ENCODE data around the gene ZNF48. TPM values are rescaled to one million over a fixed set of nuclear protein-coding genes. Genes with fewer than 3 reads are reported as not detected.

ZNF48 gene
- total and polyA plus RNA-seq, 2 donors (not counting 1 experiment from before 2014, with no cell fraction given), result 8.4 to 13.3 TPM

GRCh38 chr16:30381291-30382041 lies 13.8 kb upstream of the ZNF48 start:
- H2AFZ ChIP-seq (ENCODE audit: insufficient read depth, low read depth, low read length, poor library complexity, severe bottlenecking), result peak overlapping the region; percentile 84

More at GRCh38 chr16:30381291-30382041, 13.8 kb upstream of the ZNF48 start:
- POLR2A ChIA-PET, result interaction anchor here (0.6 to 2.6 kb wide), 3 partner anchors 14 to 443 kb away, joined by 3 to 51 read pairs (median 6); partner anchors contain the start of genes CORO1A and ZNF48
- Mint-ChIP-seq H3K9me3 (ENCODE audit: insufficient read depth) (no peaks in the 10 kb centered on the region), H3K4me1 (peaks cover 52% of the 10 kb centered on the region), H3K4me3 (peak overlapping the region; percentile 90), H3K27me3 (no peaks in the 10 kb centered on the region), H3K27ac (peak overlapping the region; percentile 98)
- Histone ChIP-seq H3K4me1 (ENCODE audit: control insufficient read depth in 2 of 2, insufficient read depth in 2 of 2, low read length in 2 of 2) (peaks cover 34 to 68% of the 10 kb centered on the region in 2 donors), H3K4me3 (ENCODE audit: control extremely low read depth in 1 of 5, extremely low read depth in 1 of 5, insufficient read depth in 1 of 5, low read depth in 2 of 5, low read length in 4 of 5) (peak overlapping the region in 4 of 5 experiments; percentile 59 to 73 (median 68)), H3K9ac (ENCODE audit: low read length) (peak overlapping the region; percentile 72), H3K27me3 (replicated peaks in 1 of 4; ENCODE audit: control extremely low read depth in 1 of 4, control insufficient read depth in 3 of 4, insufficient read depth in 4 of 4, low read length in 3 of 4) (no peaks in the 10 kb centered on the region), H3K36me3 (replicated peaks in 1 of 2; ENCODE audit: control extremely low read depth in 1 of 2, control insufficient read depth in 1 of 2, extremely low read depth in 1 of 2, insufficient read depth in 2 of 2, low read length in 1 of 2) (peaks cover 0 to 2% of the 10 kb centered on the region in 2 experiments), H4K20me1 (ENCODE audit: control insufficient read depth, insufficient read depth, low read length, poor library complexity, severe bottlenecking) (no peaks in the 10 kb centered on the region), H3K4me2 (replicated peaks; ENCODE audit: low read depth, low read length, poor library complexity, severe bottlenecking) (peak overlapping the region; percentile 83), H3K9me3 (ENCODE audit: control extremely low read depth in 1 of 3, control insufficient read depth in 2 of 3, insufficient read depth in 1 of 3, low read length in 2 of 3) (peaks cover 0 to 2% (median 0%) of the 10 kb centered on the region in 3 donors), H3K27ac (ENCODE audit: low read length in 2 of 2) (peak overlapping the region; percentile 72 to 100), H3K79me2 (ENCODE audit: control insufficient read depth, insufficient read depth, low read length) (peaks cover 48% of the 10 kb centered on the region)
- 86% methylated on average over 1 of the region's 13 CpGs for WGBS (ENCODE audit: insufficient coverage)
- intact Hi-C loops (cut with micrococcal nuclease), result loop anchor here (1.0 kb wide), 3 partner anchors 11 to 28 kb away; partner anchors contain the start of genes TBC1D10B and ZNF48
- no peak for ATAC-seq (ENCODE audit: low read depth)
- TF ChIP-seq EZH2 (IDR thresholded peaks at IDR 0.05; ENCODE audit: borderline replicate concordance, insufficient read depth, low read depth, low read length, poor library complexity, severe bottlenecking), result no peak
- TF ChIP-seq, protein P1, sequence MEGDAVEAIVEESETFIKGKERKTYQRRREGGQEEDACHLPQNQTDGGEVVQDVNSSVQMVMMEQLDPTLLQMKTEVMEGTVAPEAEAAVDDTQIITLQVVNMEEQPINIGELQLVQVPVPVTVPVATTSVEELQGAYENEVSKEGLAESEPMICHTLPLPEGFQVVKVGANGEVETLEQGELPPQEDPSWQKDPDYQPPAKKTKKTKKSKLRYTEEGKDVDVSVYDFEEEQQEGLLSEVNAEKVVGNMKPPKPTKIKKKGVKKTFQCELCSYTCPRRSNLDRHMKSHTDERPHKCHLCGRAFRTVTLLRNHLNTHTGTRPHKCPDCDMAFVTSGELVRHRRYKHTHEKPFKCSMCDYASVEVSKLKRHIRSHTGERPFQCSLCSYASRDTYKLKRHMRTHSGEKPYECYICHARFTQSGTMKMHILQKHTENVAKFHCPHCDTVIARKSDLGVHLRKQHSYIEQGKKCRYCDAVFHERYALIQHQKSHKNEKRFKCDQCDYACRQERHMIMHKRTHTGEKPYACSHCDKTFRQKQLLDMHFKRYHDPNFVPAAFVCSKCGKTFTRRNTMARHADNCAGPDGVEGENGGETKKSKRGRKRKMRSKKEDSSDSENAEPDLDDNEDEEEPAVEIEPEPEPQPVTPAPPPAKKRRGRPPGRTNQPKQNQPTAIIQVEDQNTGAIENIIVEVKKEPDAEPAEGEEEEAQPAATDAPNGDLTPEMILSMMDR (IDR thresholded peaks at IDR 0.05), result no peak
- CTCF ChIA-PET, result interaction anchor here (1.1 to 2.3 kb wide), 2 partner anchors 28 to 36 kb away, joined by 3 to 18 read pairs; no protein-coding TSS in a partner anchor
- no peak for DNase-seq
